CD14-positive monocyte (primary cell): ENCODE data around the gene CACNG6. TPM values are rescaled to one million over a fixed set of nuclear protein-coding genes. Genes with fewer than 3 reads are reported as not detected.
A peak's percentile ranks its signal among the peaks of the same experiment; 100 is the strongest.

ENCODE experiments used
- DNase-seq, 3 donors: peaks; one replicate each; pipeline ENCODE4 v3.0.0-alpha.2; 2011 to 2022
- H2AFZ ChIP-seq: 2 replicates; pipeline ENCODE4 v1.6.0; 2012; ENCODE audit warnings: mild to moderate bottlenecking, low read depth, low read length, inconsistent platforms; ENCODE audit not compliant: insufficient read depth, poor library complexity, severe bottlenecking
- H3K27ac ChIP-seq, 2 donors: 1 replicate in 1 of 2; 2 replicates in 1 of 2; pipeline ENCODE4 v1.5.1; 2012 to 2013; ENCODE audit warnings: low read length in 2 of 2, control low read depth in 1 of 2, inconsistent platforms in 1 of 2, low read depth in 1 of 2, mild to moderate bottlenecking in 1 of 2
- H3K27me3 ChIP-seq, 2 donors: one replicate each; pipeline versions ENCODE4 v1.6.0 to v1.6.1; 2011 to 2013; ENCODE audit warnings: low read length in 2 of 2; ENCODE audit not compliant: control insufficient read depth in 2 of 2, insufficient read depth in 2 of 2
- H3K36me3 ChIP-seq, 2 donors: replicated peaks in 1 of 2; 1 replicate in 1 of 2; 2 replicates in 1 of 2; pipeline versions ENCODE4 v1.5.1 to v1.6.1; 2012 to 2013; ENCODE audit warnings: low read length in 2 of 2, control low read depth in 1 of 2, inconsistent platforms in 1 of 2, mild to moderate bottlenecking in 1 of 2; ENCODE audit not compliant: insufficient read depth in 2 of 2, control insufficient read depth in 1 of 2
- H3K4me1 ChIP-seq, 2 donors: 1 replicate in 1 of 2; 2 replicates in 1 of 2; pipeline versions ENCODE4 v1.5.1 to v1.6.1; 2012 to 2013; ENCODE audit warnings: low read length in 2 of 2, control low read depth in 1 of 2, inconsistent platforms in 1 of 2, mild to moderate bottlenecking in 1 of 2, moderate library complexity in 1 of 2; ENCODE audit not compliant: insufficient read depth in 2 of 2, control insufficient read depth in 1 of 2
- H3K4me2 ChIP-seq: replicated peaks from 2 replicates; pipeline ENCODE3; 2012; ENCODE audit warnings: low read length, moderate library complexity, mild to moderate bottlenecking; ENCODE audit not compliant: poor library complexity, severe bottlenecking; ENCODE audit errors: extremely low read depth
- H3K4me3 ChIP-seq, 3 experiments: fragments of 200-600 bp in 1 of 3; sonication (generic) in 1 of 3; replicated peaks in 1 of 3; 1 replicate in 2 of 3; 2 replicates in 1 of 3; pipeline ENCODE4 v1.5.1; 2011 to 2013; ENCODE audit warnings: low read length in 3 of 3, mild to moderate bottlenecking in 3 of 3, control low read depth in 2 of 3, low read depth in 2 of 3, inconsistent platforms in 1 of 3, moderate library complexity in 1 of 3
- H3K79me2 ChIP-seq: 2 replicates; pipeline ENCODE4 v1.6.0; 2012; ENCODE audit warnings: mild to moderate bottlenecking, control low read depth, inconsistent platforms, low read length, moderate library complexity; ENCODE audit not compliant: insufficient read depth
- H3K9ac ChIP-seq: 2 replicates; pipeline ENCODE4 v1.6.0; 2017; ENCODE audit warnings: low read length, mild to moderate bottlenecking; ENCODE audit not compliant: insufficient read depth, poor library complexity, severe bottlenecking
- H3K9me3 ChIP-seq, 2 donors: replicated peaks in 1 of 2; 1 replicate in 1 of 2; 2 replicates in 1 of 2; pipeline versions ENCODE4 v1.5.1 to v1.6.1; 2012 to 2013; ENCODE audit warnings: low read length in 2 of 2, control low read depth in 1 of 2; ENCODE audit not compliant: control insufficient read depth in 1 of 2, insufficient read depth in 1 of 2
- H4K20me1 ChIP-seq: 2 replicates; pipeline ENCODE4 v1.6.0; 2012; ENCODE audit warnings: mild to moderate bottlenecking, low read length, control low read depth, moderate library complexity; ENCODE audit not compliant: insufficient read depth
- H3K27ac Mint-ChIP-seq, 7 donors: one replicate each; pipeline ENCODE4 v1.8.0; 2020; ENCODE audit warnings: mild to moderate bottlenecking in 7 of 7, mixed read lengths in 7 of 7, moderate library complexity in 6 of 7, inconsistent platforms in 2 of 7
- H3K27me3 Mint-ChIP-seq, 3 donors: one replicate each; pipeline ENCODE4 v1.8.0; 2021 to 2022; ENCODE audit warnings: low read depth in 3 of 3, mild to moderate bottlenecking in 3 of 3, mixed read lengths in 3 of 3, moderate library complexity in 3 of 3, inconsistent platforms in 1 of 3
- H3K36me3 Mint-ChIP-seq, 2 donors: one replicate each; pipeline ENCODE4 v1.8.0; 2020; ENCODE audit warnings: mixed read lengths in 2 of 2, inconsistent platforms in 1 of 2, mild to moderate bottlenecking in 1 of 2
- H3K4me1 Mint-ChIP-seq: one replicate; pipeline ENCODE4 v1.8.0; 2020; ENCODE audit warnings: mild to moderate bottlenecking, mixed read lengths
- H3K4me3 Mint-ChIP-seq, 2 donors: one replicate each; pipeline ENCODE4 v1.8.0; 2020; ENCODE audit warnings: mild to moderate bottlenecking in 2 of 2, mixed read lengths in 2 of 2, moderate library complexity in 1 of 2
- H3K9me3 Mint-ChIP-seq, 7 donors: one replicate each; pipeline ENCODE4 v1.8.0; 2020 to 2022; ENCODE audit warnings: mixed read lengths in 7 of 7, mild to moderate bottlenecking in 6 of 7, moderate library complexity in 6 of 7, inconsistent platforms in 2 of 7
- WGBS: methylation state at CpG from one replicate; pipeline ENCODE4 v1.1.5; 2013; ENCODE audit warnings: missing lambda C conversion rate; ENCODE audit not compliant: insufficient coverage; 5-methylcytosine and 5-hydroxymethylcytosine counted together
- intact Hi-C, 2 donors: fragments of 100-400 bp; cut with micrococcal nuclease; formaldehyde crosslinking; loops; one replicate each; pipeline versions ENCODE4 v1.15.0 to v1.15.1; 2023
- polyA plus RNA-seq, 3 donors: library from polyadenylated mRNA; depleted of rRNA in 1 of 3; unstranded in 2 of 3; stranded (reverse) in 1 of 3; fragments of 300-500 nt in 2 of 3; fragments of >200 nt in 1 of 3; fragmentation: Illumina TruSeq in 2 of 3; gene quantifications; 1 replicate in 2 of 3; 2 replicates in 1 of 3; pipeline ENCODE4 v1.2.3, GENCODE V29; 2012 to 2021
- TF ChIP-seq, protein P1 (sequence below): fragments of 200-600 bp; IDR thresholded peaks from one replicate; pipeline ENCODE4 v1.8.0; 2022; ENCODE audit warnings: antibody characterized with exemption, mild to moderate bottlenecking

Gene CACNG6
- polyA plus RNA-seq, 3 donors, result 0.08 to 0.18 TPM; not detected in 1

DNA sequence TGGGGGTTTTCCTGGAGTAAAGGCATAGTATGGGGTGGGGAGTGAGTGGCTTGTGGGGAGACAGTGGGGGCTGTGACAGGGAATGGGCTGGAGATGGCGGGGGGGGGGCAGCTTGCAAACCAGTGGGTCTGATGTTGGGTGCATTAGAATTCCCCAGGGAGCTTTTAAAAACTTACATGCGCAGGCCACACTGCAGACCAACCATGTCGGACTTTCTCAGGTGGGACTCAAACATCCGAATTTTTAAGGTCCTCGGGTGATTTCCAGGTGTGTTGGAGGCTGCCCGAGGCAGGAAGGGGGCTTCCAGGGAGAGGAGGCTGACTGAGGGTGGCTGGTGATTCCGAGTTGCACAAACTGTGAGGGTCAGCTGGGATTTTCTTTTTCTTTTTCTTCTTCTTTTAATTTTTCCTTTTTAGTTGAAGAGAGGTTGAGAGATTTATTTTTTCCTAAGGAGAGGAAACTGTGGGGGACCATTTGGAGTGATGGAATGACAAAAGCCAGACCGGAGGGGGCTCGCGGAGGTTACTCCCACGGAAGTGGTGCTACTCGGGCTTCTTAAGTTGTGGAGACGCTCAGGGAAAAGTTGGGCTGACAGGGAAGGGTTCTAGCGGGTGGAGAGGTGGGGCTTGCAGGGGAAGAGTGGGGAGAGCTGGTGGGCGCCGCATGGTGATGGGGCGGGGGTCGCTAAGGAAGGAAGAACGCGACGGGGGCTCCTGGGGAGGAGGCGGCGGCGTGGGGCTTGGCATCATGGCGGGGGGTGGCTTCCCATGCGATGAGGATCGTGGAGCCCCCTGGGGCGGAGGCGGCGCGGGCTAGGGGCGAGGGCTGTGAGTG, 29.7 kb upstream of the CACNG6 start:
- H3K4me3 Mint-ChIP-seq, result peak overlapping the region in 1 of 2 donors; percentile 81
- 5% methylated on average over 25 of the region's 32 CpGs for WGBS
- peaks cover 70 to 82% of the 10 kb centered on the region in 2 donors for H3K27me3 ChIP-seq

DNA sequence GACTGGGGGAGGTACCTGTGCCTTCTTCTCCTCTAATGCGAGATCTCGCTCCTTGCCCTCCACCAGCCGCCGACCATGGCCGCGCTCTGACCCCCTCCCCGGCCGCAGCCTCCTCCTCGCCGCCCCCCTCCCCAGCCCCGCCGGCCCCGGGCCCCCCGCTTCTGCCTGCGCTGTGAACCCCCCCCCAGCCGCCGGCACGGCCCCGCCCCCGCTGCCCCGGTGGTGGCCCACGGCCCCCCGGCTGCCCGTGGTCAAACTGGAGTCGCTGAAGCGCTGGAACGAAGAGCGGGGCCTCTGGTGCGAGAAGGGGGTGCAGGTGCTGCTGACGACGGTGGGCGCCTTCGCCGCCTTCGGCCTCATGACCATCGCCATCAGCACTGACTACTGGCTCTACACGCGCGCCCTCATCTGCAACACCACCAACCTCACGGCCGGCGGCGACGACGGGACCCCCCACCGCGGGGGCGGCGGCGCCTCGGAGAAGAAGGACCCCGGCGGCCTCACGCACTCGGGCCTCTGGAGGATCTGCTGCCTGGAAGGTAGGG, 28.5 kb upstream of the CACNG6 start, which contains the start of gene CACNG8:
Gene CACNG8, plus strand, starts transcription at position 51 of the 545 bp plus-strand sequence.
- Histone ChIP-seq H4K20me1 (no peaks in the 10 kb centered on the region), H3K27me3 (peaks cover 59 to 71% of the 10 kb centered on the region in 2 donors), H3K9ac (no peak within 1 kb of the TSS), H3K4me3 (no peak within 1 kb of the TSS), H3K27ac (no peak within 1 kb of the TSS), H3K9me3 (peaks cover 0 to 7% of the 10 kb centered on the region in 2 donors), H3K4me2 (no peak within 1 kb of the TSS), H3K36me3 (no peaks in the 10 kb centered on the region), H3K79me2 (no peaks in the 10 kb centered on the region), H2AFZ (no peak within 1 kb of the TSS), H3K4me1 (peaks cover 4 to 16% of the 10 kb centered on the region in 2 donors)
- H3K27ac Mint-ChIP-seq, result peak within 1 kb of the TSS in 1 of 7 donors; percentile 72
- H3K9me3 Mint-ChIP-seq, result peaks cover 0 to 31% (median 12%) of the 10 kb centered on the region in 7 donors
- no peak for DNase-seq
- TF ChIP-seq, protein P1, sequence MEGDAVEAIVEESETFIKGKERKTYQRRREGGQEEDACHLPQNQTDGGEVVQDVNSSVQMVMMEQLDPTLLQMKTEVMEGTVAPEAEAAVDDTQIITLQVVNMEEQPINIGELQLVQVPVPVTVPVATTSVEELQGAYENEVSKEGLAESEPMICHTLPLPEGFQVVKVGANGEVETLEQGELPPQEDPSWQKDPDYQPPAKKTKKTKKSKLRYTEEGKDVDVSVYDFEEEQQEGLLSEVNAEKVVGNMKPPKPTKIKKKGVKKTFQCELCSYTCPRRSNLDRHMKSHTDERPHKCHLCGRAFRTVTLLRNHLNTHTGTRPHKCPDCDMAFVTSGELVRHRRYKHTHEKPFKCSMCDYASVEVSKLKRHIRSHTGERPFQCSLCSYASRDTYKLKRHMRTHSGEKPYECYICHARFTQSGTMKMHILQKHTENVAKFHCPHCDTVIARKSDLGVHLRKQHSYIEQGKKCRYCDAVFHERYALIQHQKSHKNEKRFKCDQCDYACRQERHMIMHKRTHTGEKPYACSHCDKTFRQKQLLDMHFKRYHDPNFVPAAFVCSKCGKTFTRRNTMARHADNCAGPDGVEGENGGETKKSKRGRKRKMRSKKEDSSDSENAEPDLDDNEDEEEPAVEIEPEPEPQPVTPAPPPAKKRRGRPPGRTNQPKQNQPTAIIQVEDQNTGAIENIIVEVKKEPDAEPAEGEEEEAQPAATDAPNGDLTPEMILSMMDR, result no peak
- peaks cover 77 to 83% (median 79%) of the 10 kb centered on the region in 3 donors for H3K27me3 Mint-ChIP-seq
- peaks cover 20% of the 10 kb centered on the region for H3K4me1 Mint-ChIP-seq
- intact Hi-C loops, result no loop called here
- WGBS, result 8% methylated on average over 30 of the region's 55 CpGs
- H3K36me3 Mint-ChIP-seq, result peaks cover 5 to 6% of the 10 kb centered on the region in 2 donors
- peak within 1 kb of the TSS in 1 of 2 donors; percentile 81 for H3K4me3 Mint-ChIP-seq

More for the DNA sequence above, 29.7 kb upstream of the CACNG6 start:
- DNase-seq, result no peak
- Histone ChIP-seq H3K9me3 (peaks cover 0 to 16% of the 10 kb centered on the region in 2 donors), H3K4me3 (no peak overlapping the region), H3K27ac (no peak overlapping the region), H3K4me2 (no peak overlapping the region), H3K9ac (no peak overlapping the region), H4K20me1 (no peaks in the 10 kb centered on the region), H3K36me3 (no peaks in the 10 kb centered on the region), H3K4me1 (peaks cover 4 to 16% of the 10 kb centered on the region in 2 donors), H3K79me2 (no peaks in the 10 kb centered on the region), H2AFZ (no peak overlapping the region)
- Mint-ChIP-seq H3K27ac (peak overlapping the region in 1 of 7 donors; percentile 72), H3K27me3 (peaks cover 81 to 90% (median 83%) of the 10 kb centered on the region in 3 donors), H3K36me3 (peaks cover 5 to 6% of the 10 kb centered on the region in 2 donors), H3K9me3 (peaks cover 0 to 33% (median 14%) of the 10 kb centered on the region in 7 donors), H3K4me1 (peaks cover 23% of the 10 kb centered on the region)
- intact Hi-C loops, result no loop called here
- TF ChIP-seq, protein P1, result no peak
